SKM-1 (cell line): ENCODE data around the gene AUTS2.

ENCODE experiments used
- DNase-seq: peaks from one replicate; lab custom pipeline; 2025; ENCODE audit not compliant: unreplicated experiment; lab: John Stamatoyannopoulos, UW

The AUTS2 gene

DNA sequence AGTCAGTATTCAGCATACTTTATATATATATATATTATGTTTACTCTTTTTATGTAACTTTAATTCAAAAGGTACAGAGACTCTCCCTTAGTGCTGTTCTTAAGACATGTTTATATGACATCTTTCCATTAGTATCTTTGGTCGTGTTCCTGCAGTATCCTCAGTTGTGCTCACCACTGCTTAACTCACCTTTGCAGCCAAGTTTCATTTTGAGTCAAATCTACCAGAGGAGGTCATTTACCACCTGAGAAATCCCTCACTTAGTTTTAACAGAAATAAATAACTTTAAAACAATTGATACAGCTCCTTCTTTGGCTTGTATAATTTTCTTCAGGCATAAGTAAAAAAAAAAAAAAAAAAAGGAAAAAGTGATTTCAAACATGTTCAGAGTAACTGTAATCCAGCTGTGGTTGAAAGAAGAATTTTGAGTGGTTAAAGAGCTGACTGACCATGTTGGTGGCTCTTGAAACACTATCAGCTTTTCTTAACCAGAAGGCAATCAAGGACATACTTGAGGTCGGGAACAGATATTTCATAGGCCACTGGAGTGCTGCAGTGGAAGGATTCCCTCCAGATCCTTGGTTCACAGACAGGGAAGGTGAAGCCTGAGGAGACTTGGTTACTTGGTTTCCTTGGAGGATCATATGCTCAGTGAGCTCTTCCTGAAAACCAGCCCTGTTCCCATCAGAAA lies 116.8 kb downstream of the AUTS2 start:
- DNase-seq: no peak

DNA sequence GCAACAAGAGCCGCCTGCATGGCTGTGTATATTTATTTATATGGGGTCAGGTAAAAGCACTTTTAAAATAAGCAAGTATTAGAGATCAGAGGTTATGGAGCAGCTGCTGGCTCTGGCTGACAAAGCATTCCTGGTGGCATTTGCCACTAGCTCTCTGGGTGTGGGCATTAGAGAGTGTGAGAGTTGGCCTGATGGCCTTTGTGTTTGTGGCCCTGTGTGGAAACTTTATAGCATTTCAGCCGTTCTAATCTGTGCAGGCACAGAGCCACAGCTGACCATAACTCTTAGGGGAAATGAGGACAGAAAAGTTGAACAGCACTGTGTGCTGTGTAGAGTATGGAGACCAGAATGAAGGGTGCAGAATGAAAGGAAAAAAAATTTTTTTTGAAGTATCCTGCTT lies 118.9 kb downstream of the AUTS2 start:
- DNase-seq: no peak

DNA sequence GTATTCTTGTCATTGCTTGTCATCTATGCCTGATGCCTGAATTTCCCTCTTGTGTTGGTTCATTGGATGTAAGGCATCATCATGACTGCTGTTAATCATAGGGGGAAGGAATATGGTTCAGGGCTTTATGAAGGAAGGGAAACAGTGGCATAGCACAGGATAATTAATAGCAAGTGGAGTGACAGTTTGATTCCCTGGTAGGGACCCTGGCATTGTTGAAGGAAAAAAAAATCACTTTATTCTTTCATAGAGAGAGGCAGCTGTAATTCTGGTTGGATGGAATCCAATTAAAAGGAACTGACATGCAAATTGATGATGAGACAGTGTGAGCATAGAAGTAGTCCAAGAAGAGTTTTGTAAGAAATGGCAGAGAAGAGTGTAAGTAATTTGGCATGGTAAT lies 121.4 kb downstream of the AUTS2 start:
- DNase-seq: no peak

DNA sequence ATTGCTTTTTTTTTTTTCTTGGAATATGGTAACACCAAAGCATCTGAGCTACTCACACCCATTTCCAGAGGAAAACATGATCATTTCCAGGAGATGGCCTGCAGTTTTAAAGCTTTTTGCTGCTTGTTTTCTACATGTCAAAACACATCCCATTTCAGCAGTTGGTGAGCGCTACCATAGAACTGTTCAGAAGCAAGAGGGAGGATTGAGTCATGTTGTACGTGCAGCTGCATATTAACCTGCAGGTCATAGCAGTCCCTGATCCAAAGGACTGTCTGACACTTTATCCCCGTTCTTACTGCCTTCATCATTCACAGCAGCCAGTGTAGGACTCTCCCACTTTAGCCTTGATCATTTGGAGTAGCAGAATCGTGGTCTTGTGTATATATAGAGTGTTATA lies 124.6 kb downstream of the AUTS2 start:
- no peak for DNase-seq

DNA sequence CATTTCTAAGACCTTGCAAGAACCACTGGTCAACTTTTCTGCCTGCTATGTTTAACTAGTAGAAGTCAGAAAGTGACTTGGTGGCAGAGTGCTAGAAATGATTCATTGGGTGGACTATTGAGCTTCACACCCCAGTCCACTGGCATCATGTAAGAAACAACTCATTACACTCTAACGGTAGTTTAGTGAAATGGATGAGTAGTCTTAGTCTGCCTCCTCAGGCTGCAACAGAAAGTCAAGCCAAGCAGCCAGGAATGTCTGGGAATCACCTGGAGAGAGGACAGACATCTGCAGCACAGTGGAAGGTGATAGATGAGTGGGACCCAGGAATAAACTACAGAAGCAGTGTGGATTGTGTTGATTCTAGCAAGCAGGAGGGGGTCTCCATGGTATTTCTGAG lies 125.4 kb downstream of the AUTS2 start:
- no peak for DNase-seq

DNA sequence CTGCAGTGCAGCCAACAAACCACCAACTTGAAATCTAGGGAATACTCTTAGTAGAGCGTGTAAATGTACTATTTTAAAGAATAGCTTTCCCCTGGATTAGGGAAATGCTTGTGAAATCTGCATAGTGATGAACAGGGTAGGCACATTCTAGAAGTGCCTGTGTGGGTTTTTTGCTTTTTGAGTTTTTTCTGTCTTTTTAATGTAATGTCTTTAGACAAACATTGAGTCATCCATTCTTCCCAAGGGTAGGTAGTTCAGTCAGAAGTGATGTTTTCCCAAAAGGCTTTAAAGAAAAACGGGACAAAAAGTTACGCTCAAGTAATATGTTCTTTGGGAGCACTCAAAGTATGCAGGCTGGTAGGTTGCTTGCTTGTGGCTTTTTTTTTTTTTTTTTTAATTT lies 130.0 kb downstream of the AUTS2 start:
- no peak for DNase-seq

DNA sequence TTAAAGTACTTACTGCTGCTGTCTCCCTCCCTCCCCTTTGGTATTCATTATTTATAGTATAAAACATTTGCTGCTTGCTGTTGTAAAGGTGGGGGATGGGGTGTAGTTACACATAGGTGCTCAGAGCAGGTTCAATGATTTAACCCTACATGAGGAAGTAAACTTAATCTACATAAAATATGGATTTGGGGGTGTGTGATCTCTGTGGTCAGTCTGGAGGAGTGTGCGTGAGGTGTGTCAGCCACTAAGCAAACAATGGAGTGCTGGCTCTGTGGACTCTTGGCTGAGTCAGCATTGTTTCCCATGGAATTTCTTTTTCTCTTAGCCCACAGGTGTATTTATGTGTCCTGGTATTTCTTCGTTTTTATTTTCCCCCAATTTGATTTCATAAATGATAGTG lies 133.9 kb downstream of the AUTS2 start:
- DNase-seq: no peak

DNA sequence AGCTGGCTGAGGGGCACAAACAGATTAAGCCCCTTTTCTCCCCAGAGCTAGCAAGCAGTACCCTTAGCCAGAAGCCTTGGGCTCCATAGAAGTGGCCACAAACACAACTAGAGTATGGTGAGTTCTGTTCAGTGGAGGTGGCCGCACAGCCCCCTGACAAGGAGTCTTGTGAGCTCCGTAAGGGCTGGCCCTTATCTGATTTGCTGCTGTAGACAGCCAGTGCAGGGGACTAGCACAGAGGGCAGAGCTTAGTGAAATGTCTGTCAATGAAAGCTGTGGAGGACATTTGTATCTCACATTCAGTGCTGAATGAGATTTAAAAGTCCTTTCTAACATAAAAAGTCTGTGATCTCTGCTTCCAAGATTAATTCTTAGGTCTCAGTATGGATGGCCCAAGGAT lies 137.3 kb downstream of the AUTS2 start:
- no peak for DNase-seq

DNA sequence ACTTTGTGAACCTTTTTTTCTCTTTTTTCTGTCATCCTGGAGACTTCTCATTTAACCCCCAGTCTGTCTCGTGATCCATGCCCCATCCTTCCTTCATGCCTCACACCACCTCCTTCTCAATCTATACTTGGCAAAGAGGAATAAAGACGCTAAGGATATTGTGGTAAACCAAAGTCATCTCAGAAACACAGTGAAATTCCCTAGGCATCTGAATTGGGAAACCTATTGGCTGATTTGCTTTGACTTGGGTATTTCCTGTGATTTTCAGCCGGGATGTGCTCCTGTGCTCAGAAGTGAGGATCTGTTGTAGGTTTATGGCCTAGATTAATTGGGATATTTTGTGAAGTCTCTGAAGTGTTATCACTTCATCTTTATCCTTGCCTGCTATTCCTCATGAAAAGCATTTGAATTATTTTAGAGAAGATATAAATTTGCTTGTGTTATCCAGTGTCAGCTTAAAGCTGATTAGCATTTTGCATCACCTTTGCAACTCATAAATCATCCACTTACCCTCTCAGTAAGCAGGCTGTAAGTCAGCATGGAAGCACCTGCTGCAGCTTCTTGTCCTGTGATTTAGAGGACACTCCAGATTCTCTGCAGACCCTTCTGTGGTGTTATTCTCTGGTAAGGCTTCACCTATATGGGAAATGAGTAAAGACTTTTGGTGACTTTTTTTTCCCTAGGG lies 138.0 kb downstream of the AUTS2 start:
- no peak for DNase-seq

DNA sequence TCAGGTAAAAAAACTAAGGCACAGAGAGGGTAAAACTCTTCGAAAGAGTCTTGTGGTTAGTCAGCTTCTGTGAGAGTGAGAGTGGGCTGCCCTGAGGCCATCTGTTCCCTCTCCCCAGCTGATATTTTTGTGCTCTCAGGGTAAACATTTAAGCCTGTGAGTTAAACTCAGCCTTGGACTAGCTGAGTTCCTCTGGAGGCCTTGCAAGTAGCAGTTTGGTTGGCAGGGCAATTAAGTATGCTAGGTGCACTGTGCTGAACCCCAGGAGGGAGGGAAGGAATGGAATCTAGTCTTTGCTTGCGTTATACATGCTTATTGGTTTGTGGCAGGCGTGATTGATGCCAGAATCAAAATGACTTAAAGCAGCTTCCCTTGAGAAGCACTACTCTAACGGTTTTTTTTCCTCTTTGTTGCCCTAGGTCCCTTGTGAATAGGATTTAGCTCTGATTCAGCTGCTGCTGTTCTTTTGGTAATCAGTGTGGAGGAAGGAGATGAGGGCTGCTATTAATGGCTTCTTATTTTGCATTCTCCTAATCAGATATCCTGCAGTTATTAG lies 140.2 kb downstream of the AUTS2 start:
- DNase-seq: no peak

DNA sequence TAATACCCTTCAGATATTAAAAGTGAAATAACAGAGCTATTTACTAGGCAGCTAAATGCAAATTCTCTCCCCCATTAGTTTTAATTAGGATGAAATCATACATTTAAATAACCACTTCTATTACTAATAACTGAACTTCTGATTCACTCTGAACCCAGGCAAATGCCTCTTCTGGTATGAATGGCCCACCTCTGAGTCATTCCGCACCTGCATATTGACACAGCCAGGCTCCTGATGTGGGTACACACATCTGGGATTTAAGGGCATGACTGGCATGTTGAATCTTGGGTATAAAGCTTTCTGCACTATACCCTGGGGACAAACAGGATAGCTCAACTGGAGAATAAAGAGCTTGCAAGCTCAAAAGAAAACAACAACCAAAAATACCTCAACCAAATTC lies 140.9 kb downstream of the AUTS2 start:
- DNase-seq: no peak

DNA sequence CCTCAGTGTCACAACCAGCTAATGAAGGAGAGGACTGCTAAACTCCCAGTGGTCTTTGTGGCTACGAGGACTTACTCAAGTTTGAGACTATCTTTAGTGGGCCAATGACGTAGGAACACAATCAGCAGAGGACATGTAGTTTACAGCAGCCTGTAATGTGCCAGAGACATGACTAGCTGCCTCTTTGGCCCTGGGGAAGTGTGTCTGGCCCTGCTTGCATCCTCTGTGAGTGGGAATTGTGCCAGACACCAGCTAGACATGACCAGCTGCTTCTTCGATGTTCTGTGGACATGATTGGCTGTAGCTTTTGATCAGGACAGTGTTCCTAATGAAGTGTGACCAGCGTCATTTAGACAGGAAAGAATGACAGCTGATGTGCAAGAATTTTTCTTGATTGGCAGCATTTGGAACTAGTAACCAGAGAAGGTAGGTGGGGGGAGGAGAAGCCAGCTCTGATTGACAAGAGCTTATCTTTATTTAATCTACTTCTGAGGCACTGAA lies 141.7 kb downstream of the AUTS2 start:
- no peak for DNase-seq

DNA sequence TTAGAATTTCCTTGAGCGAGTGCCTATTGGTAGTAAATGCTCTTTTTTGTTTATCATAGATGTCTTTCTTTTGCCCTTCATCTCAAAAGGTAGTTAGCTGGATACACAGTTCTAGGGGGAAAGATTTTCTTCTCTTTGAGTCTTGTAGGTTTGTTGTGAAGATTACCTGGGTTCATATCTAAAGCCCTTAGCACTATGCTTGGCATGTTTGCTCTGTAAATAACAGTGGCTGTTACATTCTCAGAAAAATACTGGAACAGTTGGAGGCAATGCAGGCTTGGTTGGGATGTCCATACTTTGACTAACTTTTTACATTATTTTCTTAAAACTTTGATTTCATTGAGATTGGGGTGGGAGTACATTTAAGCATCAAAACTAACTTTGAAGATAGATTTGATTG lies 144.0 kb downstream of the AUTS2 start:
- DNase-seq: no peak

DNA sequence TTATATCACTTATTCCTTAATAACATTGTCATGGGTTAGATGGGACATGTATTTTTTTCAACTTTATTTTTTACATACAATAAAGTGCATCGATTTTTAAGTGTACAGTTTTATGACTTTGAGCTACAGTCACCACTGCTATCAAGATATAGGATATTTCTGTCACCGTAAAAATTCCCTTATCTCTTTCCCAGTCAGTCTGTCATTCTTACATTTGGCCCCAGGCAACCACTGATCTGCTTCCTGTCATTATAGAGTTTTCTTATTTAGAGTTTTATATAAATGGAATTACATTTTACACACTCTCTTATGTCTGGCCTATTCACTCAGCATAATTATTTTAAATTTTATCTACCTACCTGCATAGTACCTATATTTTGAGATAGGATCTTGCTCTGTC lies 145.2 kb downstream of the AUTS2 start:
- no peak for DNase-seq

DNA sequence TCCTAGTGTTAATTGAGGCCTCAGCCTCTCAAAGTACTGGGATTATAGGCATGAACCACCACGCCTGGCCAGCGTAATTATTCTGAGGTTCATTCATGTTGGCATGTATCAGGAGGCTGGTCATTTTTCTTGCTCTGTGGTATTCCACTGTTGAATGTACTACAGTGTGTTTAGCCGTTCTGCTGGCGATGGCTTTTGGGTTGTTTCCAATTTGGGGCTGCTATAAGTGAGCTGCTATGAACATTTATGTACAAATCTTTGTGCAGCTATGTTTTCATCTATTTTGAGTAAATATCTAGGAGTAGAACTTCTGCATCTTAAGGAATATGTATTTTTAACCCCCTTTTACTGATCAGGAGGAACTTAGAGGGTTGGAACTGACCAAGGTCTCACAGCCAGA lies 145.8 kb downstream of the AUTS2 start:
- DNase-seq: no peak

DNA sequence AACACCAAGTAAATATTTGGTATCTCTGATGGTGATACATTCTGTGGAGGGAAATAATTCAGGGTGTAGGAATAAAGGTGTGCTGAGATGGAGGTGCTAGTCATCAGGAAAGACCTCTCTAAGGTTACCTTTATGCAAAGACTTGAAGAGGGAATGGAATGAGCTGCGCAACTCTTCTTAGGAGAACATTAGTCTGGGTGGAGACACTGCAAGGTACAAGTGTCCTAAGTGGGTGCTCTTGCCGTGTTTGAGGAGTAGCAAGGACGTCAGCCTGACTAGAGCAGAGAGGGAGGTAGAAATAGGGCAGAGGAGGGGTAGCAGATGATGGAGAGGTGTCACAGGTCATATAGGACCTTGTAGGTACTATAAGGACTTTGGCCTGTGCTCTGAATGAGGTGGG lies 148.1 kb downstream of the AUTS2 start:
- no peak for DNase-seq

DNA sequence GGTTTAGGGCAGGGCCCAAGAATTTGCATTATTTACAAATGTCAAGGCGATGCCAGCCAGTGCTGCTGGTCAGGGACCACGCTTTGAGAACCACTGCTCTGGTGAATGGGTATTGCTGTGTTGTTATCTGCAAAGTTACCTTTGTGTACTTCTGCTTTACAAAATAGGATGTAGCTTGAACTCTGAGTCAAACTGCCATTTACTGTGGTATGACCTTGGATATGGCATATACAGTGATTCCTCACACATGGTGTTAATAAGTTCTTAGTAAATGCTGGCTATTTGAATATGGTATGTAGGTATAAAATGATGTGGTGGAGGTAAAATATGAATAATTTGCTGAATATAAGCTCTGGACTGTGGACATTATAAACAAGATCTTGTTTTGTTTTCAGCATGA lies 148.9 kb downstream of the AUTS2 start:
- DNase-seq: no peak

DNA sequence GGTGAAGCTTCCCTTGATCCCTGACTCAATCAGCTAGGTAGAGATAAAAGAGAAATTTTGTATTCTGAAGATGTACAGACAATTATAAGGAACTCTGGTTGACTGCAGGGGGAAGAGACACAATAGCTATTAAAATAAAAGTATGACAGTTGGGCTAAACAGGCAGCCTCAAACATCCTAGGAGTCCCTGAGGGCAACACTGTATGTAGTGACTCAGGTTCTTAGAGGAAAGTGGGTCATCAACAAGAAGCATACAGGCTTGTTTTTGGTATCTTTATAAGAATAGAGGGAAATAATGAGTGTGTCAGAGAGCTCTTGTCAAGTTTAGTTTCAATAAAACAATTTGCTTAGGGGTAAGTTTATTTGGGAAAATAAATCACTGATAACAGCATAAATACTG lies 150.3 kb downstream of the AUTS2 start:
- no peak for DNase-seq

DNA sequence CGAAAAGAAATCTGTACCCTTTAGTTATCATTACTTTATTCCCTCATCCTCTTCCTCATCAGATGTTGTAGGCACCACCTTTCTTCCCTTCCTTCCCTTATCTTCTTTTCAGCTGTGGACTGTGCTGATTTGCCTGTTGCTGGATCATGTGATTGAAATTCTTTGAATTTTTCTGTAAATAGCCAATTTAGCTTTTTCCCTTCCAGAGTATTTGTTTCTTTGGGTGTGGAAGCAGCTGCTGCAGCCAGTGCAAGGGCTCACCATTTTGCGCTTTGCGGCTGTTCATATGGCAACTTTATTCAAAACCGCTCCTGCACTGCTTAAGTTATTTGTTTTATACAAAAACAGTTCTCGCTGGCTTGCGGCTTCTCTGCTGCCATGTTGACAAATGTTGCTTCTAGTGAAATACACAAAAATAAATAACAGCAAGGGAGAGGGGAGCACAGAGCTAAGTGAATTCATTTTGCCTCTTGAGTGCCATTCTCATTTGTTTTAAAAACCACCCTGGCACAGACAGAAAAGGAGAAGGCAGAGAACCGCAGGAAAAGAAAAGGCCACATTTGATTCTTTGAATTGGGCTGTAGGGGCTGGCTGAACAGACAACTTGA lies 151.2 kb downstream of the AUTS2 start:
- DNase-seq: no peak

DNA sequence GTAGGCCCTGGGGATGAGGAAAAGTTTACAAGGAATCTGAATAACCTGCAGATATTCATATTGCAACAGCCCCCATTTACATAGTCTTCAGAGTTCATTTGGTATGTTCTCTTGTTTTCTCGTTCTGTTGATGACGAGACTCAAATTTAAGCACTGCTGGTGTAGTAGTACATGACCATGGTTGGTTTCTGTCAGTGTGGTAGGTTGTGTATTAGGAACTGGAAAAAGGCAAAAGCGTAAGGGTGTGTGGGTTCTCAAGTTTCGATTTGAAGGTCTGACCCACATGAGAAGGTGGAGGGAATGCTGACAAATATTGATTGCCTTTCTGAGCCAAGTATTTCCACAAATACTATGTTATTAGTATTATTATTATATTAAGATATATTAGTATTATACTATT lies 151.7 kb downstream of the AUTS2 start:
- DNase-seq: no peak

DNA sequence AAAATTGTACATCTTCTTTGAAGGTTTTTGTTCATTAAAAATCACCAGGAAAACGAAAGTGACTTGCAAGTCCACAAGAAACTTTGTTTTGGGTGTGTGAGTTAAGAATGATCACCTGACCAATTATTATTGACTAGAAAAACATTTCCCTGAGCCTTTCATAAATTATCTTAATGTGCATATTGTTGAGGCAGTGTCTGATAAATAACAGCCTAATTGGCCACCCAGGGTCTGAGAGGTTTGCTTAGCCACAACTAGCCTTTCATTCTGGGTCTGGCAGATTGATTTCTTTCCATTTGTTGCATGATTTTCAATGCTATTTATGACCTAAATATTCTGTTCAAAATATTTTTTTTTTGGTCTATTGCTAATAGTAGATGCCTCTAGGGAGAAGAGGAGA lies 152.8 kb downstream of the AUTS2 start:
- no peak for DNase-seq

DNA sequence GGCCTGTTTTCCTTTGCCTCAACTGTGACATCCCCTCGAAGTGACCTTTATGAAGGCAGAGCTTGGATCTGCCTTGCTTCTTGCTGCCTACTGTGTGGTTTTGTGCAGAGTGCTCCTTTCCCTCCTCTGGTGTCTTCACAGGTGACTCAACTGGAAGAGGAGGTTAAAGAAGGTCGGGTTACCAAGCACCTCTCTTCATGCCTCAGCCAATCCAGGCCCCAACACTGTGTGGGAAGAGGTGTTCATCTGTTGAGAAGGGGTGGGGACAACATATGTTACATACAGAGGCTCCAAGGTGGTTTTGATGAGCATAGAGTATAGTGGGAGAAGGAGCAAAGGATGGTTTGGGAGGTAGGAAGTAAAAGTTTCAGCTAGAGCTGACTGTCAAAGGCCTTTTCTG lies 155.7 kb downstream of the AUTS2 start:
- DNase-seq: no peak
